HEK293 (cell line): ENCODE results near the gene ZNF280B.

Source experiments
- HOXA7 ChIP-seq: sonication (generic); formaldehyde crosslinking; IDR thresholded peaks from 2 replicates; pipeline ENCODE4 v1.8.1; 2022; ENCODE audit warnings: missing genetic modification reagents, borderline replicate concordance
- MYNN ChIP-seq: fragments of 450-650 bp; formaldehyde crosslinking; IDR thresholded peaks from 2 replicates; pipeline ENCODE4 v1.5.1; 2016; ENCODE audit warnings: missing biosample characterization, missing genetic modification characterization, borderline replicate concordance
- PRDM1 ChIP-seq: fragments of 450-650 bp; formaldehyde crosslinking; IDR thresholded peaks from 2 replicates; pipeline ENCODE4; 2016; ENCODE audit warnings: missing biosample characterization, missing genetic modification characterization
- ZFP41 ChIP-seq: fragments of 450-650 bp; formaldehyde crosslinking; IDR thresholded peaks from 2 replicates; pipeline ENCODE4 v1.5.1; 2016; ENCODE audit warnings: missing biosample characterization, missing genetic modification characterization, borderline replicate concordance
- ZNF302 ChIP-seq: fragments of 450-650 bp; formaldehyde crosslinking; IDR thresholded peaks from 2 replicates; pipeline ENCODE4 v1.5.1; 2016; ENCODE audit warnings: missing biosample characterization, missing genetic modification characterization, low read depth
- ZNF664 ChIP-seq: fragments of 450-650 bp; formaldehyde crosslinking; IDR thresholded peaks from 2 replicates; pipeline ENCODE4 v1.5.1; 2016; ENCODE audit warnings: missing biosample characterization, missing genetic modification characterization
- TF ChIP-seq, protein P1 (sequence below): fragments of 450-650 bp; formaldehyde crosslinking; IDR thresholded peaks from 2 replicates; pipeline ENCODE4 v1.5.1; 2016; ENCODE audit warnings: missing biosample characterization, missing genetic modification characterization

DNA sequence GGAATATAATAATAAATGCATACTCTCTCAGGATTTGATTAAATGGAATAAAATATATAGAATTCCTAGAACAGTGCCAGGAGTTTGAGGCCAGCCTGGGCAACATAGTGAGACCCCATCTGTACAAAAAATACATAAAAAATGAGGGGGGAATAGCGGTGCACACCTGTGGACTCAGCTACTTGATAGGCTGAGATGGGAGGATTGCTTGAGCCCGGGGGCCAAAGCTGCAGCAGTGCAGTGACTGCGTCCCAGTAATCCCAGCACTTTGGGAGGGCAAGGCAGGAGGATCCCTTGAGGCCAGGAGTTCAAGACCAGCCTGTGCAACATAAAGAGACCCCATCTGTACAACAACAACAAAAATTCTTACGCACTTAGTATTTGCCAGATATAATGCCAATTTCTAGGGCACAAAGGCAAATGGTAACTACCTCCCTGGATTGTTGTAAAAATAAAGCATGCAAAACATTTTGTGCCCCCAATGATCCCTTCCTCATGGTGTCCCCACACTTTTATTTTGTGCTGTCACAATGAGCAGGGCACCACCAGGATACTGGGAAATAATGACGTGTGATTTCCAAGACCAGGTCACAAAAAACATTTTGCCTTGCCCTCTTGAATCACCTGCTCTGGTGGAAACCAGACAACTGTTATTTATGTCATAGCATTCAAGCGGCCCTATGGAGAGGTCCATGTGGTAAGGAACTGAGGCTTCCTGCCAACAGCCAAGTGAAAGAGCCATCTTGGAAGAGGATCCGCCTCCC, 29.9 kb upstream of the ZNF280B start:
- TF ChIP-seq ZNF664: no peak
- TF ChIP-seq, protein P1, sequence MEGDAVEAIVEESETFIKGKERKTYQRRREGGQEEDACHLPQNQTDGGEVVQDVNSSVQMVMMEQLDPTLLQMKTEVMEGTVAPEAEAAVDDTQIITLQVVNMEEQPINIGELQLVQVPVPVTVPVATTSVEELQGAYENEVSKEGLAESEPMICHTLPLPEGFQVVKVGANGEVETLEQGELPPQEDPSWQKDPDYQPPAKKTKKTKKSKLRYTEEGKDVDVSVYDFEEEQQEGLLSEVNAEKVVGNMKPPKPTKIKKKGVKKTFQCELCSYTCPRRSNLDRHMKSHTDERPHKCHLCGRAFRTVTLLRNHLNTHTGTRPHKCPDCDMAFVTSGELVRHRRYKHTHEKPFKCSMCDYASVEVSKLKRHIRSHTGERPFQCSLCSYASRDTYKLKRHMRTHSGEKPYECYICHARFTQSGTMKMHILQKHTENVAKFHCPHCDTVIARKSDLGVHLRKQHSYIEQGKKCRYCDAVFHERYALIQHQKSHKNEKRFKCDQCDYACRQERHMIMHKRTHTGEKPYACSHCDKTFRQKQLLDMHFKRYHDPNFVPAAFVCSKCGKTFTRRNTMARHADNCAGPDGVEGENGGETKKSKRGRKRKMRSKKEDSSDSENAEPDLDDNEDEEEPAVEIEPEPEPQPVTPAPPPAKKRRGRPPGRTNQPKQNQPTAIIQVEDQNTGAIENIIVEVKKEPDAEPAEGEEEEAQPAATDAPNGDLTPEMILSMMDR (tag by site-specific recombination): no peak
- TF ChIP-seq HOXA7: no peak
- no peak for TF ChIP-seq ZFP41 (tag by site-specific recombination)
- no peak for TF ChIP-seq ZNF302 (tag by site-specific recombination)
- TF ChIP-seq MYNN (tag by site-specific recombination): no peak
- TF ChIP-seq PRDM1 (tag by site-specific recombination): no peak
